ENCODE results near the gene MED13L. TPM values are rescaled to one million over a fixed set of nuclear protein-coding genes. Genes with fewer than 3 reads are reported as not detected.

The MED13L gene
- total RNA-seq, 1 donor from 2014 or later, result 89.0 TPM

GRCh38 chr12:115953450-115953849 is 324.0 kb downstream of the MED13L start:
- H3K27ac Mint-ChIP-seq (ENCODE audit: unreplicated experiment), result no peak overlapping the region

DNA sequence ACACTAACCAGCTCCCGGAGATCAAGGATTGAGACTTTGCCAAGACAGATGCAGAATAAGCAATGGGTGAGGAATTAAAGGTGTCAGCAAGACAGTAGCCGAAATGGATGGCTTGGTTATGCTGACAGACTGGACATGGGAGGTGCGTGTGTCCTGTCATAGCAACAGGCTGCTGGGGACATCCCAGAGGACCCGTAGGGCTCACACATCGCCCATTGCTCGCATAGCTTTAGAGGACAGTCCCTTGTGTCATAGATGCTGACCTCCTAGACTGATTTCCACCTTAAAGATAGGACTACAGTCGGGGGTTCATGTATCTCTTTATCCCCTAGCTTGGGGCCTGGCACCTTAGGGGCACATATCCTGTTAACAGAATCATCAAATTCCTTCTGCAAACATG is 324.5 kb downstream of the MED13L start:
- TF ChIP-seq, protein P1, sequence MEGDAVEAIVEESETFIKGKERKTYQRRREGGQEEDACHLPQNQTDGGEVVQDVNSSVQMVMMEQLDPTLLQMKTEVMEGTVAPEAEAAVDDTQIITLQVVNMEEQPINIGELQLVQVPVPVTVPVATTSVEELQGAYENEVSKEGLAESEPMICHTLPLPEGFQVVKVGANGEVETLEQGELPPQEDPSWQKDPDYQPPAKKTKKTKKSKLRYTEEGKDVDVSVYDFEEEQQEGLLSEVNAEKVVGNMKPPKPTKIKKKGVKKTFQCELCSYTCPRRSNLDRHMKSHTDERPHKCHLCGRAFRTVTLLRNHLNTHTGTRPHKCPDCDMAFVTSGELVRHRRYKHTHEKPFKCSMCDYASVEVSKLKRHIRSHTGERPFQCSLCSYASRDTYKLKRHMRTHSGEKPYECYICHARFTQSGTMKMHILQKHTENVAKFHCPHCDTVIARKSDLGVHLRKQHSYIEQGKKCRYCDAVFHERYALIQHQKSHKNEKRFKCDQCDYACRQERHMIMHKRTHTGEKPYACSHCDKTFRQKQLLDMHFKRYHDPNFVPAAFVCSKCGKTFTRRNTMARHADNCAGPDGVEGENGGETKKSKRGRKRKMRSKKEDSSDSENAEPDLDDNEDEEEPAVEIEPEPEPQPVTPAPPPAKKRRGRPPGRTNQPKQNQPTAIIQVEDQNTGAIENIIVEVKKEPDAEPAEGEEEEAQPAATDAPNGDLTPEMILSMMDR (conservative IDR thresholded peaks at IDR 0.05), result no peak
- Mint-ChIP-seq H3K27me3 (ENCODE audit: low read depth) (no peaks in the 10 kb centered on the region), H3K27ac (ENCODE audit: unreplicated experiment) (no peak overlapping the region), H3K4me3 (no peak overlapping the region), H3K9me3 (no peaks in the 10 kb centered on the region), H3K36me3 (ENCODE audit: low read depth) (peaks cover 13% of the 10 kb centered on the region), H3K4me1 (no peaks in the 10 kb centered on the region)
- no peak for DNase-seq (ENCODE audit: low read depth, low spot score)

More at GRCh38 chr12:115953450-115953849, 324.0 kb downstream of the MED13L start:
- TF ChIP-seq, protein P1 (conservative IDR thresholded peaks at IDR 0.05), result no peak
- peaks cover 13% of the 10 kb centered on the region for H3K36me3 Mint-ChIP-seq (ENCODE audit: low read depth)
- H3K9me3 Mint-ChIP-seq, result no peaks in the 10 kb centered on the region
- H3K27me3 Mint-ChIP-seq (ENCODE audit: low read depth), result no peaks in the 10 kb centered on the region
- no peak overlapping the region for H3K4me3 Mint-ChIP-seq
- no peak for DNase-seq (ENCODE audit: low read depth, low spot score)
- H3K4me1 Mint-ChIP-seq, result no peaks in the 10 kb centered on the region

GRCh38 chr12:115950959-115951358 is 326.5 kb downstream of the MED13L start:
- Mint-ChIP-seq H3K27ac (ENCODE audit: unreplicated experiment) (no peak overlapping the region), H3K4me1 (peaks cover 3% of the 10 kb centered on the region), H3K27me3 (ENCODE audit: low read depth) (no peaks in the 10 kb centered on the region), H3K9me3 (no peaks in the 10 kb centered on the region), H3K36me3 (ENCODE audit: low read depth) (peaks cover 13% of the 10 kb centered on the region), H3K4me3 (no peak overlapping the region)
- no peak for DNase-seq (ENCODE audit: low read depth, low spot score)
- TF ChIP-seq, protein P1 (conservative IDR thresholded peaks at IDR 0.05), result no peak

DNA sequence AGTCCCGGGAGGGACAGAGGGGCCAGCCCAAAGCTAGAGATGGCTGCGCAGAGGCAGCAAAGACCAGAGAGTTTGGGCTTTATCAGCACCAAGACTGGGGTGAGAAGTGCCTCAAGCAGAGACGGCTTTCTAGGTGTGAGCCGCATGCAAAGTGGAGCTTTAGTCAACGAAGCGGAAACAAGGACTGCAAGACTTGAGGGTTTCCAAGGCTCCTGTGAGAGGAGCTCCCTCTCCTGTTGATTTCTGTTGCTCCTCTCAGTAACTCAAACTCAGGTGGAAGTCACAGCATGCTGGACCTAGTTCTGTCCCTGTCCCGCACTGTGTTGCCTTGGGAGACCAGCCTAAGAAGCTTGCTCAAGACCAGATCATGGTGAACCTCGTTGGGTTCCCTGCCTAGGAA is 327.8 kb downstream of the MED13L start:
- Mint-ChIP-seq H3K4me3 (no peak overlapping the region), H3K4me1 (peaks cover 3% of the 10 kb centered on the region), H3K27ac (ENCODE audit: unreplicated experiment) (no peak overlapping the region), H3K27me3 (ENCODE audit: low read depth) (no peaks in the 10 kb centered on the region), H3K36me3 (ENCODE audit: low read depth) (peaks cover 13% of the 10 kb centered on the region), H3K9me3 (no peaks in the 10 kb centered on the region)
- no peak for DNase-seq (ENCODE audit: low read depth, low spot score)
- TF ChIP-seq, protein P1 (conservative IDR thresholded peaks at IDR 0.05), result no peak

- Mint-ChIP-seq H3K27ac (ENCODE audit: unreplicated experiment) (no peak overlapping the region), H3K4me1 (peaks cover 9% of the 10 kb centered on the region), H3K4me3 (no peak overlapping the region), H3K9me3 (no peaks in the 10 kb centered on the region), H3K27me3 (ENCODE audit: low read depth) (no peaks in the 10 kb centered on the region), H3K36me3 (ENCODE audit: low read depth) (peaks cover 13% of the 10 kb centered on the region)
- no peak for DNase-seq (ENCODE audit: low read depth, low spot score)
- TF ChIP-seq, protein P1 (conservative IDR thresholded peaks at IDR 0.05), result no peak
Observed at GRCh38 chr12:115947696-115948062, 329.8 kb downstream of the MED13L start.

Measured in neural crest cell (in vitro differentiated cells).